Dermis blood vessel endothelial cell (primary cell): ENCODE data around the gene PRDM15. TPM values are rescaled to one million over a fixed set of nuclear protein-coding genes. Genes with fewer than 3 reads are reported as not detected.
A peak's percentile ranks its signal among the peaks of the same experiment; 100 is the strongest.
"Not testable (repeated sequence)": the region's sequence is repeated elsewhere in the genome, so short reads cannot be mapped to it uniquely, and the experiment has no call there.

Experiments used
- DNase-seq: peaks from one replicate; pipeline ENCODE4 v3.0.0; 2010
- total RNA-seq: library from RNA; depleted of rRNA; stranded (reverse); fragments of >200 nt; gene quantifications from 2 replicates; pipeline ENCODE4 v1.2.3, GENCODE V29; 2014

The PRDM15 gene
- total RNA-seq, 1 donor from 2014 or later = 7.3 TPM

GRCh38 chr21:41802684-41803083 is 76.5 kb downstream of the PRDM15 start:
- DNase-seq = no peak

GRCh38 chr21:41802198-41802584 is 77.0 kb downstream of the PRDM15 start:
- DNase-seq = no peak

- no peak for DNase-seq
These were observed 77.6 kb downstream of the PRDM15 start for GRCh38 chr21:41801321-41802197.

GRCh38 chr21:41800425-41801320 is 78.5 kb downstream of the PRDM15 start:
- DNase-seq = no peak

GRCh38 chr21:41799763-41800162 is 79.4 kb downstream of the PRDM15 start:
- no peak for DNase-seq

GRCh38 chr21:41798326-41798725 is 80.8 kb downstream of the PRDM15 start:
- DNase-seq = no peak

- DNase-seq = no peak
These were observed 82.6 kb downstream of the PRDM15 start for GRCh38 chr21:41796476-41797080.

- no peak for DNase-seq
These were observed 83.4 kb downstream of the PRDM15 start for GRCh38 chr21:41795726-41796125.

GRCh38 chr21:41794600-41794999 is 84.5 kb downstream of the PRDM15 start:
- no peak for DNase-seq

- DNase-seq = no peak
These were observed 86.4 kb downstream of the PRDM15 start for GRCh38 chr21:41792711-41793110.

GRCh38 chr21:41786509-41786987 is 92.6 kb downstream of the PRDM15 start:
- DNase-seq = no peak

GRCh38 chr21:41785262-41785661 is 93.9 kb downstream of the PRDM15 start:
- DNase-seq = not testable (repeated sequence)

GRCh38 chr21:41784456-41785102 is 94.6 kb downstream of the PRDM15 start:
- DNase-seq = no peak

- DNase-seq = no peak
These were observed 95.5 kb downstream of the PRDM15 start for GRCh38 chr21:41783476-41784180.

GRCh38 chr21:41781050-41781410 is 98.1 kb downstream of the PRDM15 start:
- no peak for DNase-seq

GRCh38 chr21:41780337-41781049 is 98.7 kb downstream of the PRDM15 start:
- DNase-seq = no peak

- no peak for DNase-seq
These were observed 99.5 kb downstream of the PRDM15 start for GRCh38 chr21:41779659-41780058.

GRCh38 chr21:41778930-41779600 is 100.1 kb downstream of the PRDM15 start:
- DNase-seq = no peak

- DNase-seq = peak; percentile 84
These were observed 101.0 kb downstream of the PRDM15 start for GRCh38 chr21:41777951-41778815.

- no peak for DNase-seq
These were observed 102.4 kb downstream of the PRDM15 start for GRCh38 chr21:41776778-41777177.
